K562 (cell line): ENCODE measurements around the gene AKAP13. TPM values are rescaled to one million over a fixed set of nuclear protein-coding genes. Genes with fewer than 3 reads are reported as not detected.

Source experiments
- ATAC-seq: fragments of 200-7000 bp; cut with Tn5 transposase; 3 replicates; pipeline ENCODE4 v1.9.1; 2020; ENCODE audit warnings: moderate library complexity
- BruUV-seq: library from RNA; stranded (reverse); fragments of 400-500 nt; replicated peaks from 2 replicates; lab custom pipeline; 2021; lab: Mats Ljungman, UMichigan
- CTCF ChIA-PET: fragments of 300-600 bp; formaldehyde crosslinking; extraction: SDS; loops from one replicate; lab custom pipeline; 2021; ENCODE audit warnings: low intra/inter-chr PET ratio; lab: Yijun Ruan, JAX
- POLR2A ChIA-PET: fragments of 300-600, 350-650 bp; sonication (Branson Sonifier 250); formaldehyde crosslinking; extraction: SDS; loops from one replicate; lab custom pipeline; 2021; ENCODE audit warnings: antibody characterized with exemption, inconsistent platforms; lab: Yijun Ruan, JAX
- DNase-seq, 4 experiments: peaks; one replicate each; pipeline versions ENCODE4 v3.0.0 to v3.0.0-alpha.2; 2011 to 2018; ENCODE audit warnings: low spot score in 3 of 4, mixed read lengths in 3 of 4; ENCODE audit errors: extremely low read depth in 1 of 4
- FAIRE-seq: peaks from 2 replicates; lab custom pipeline; 2011; peaks lifted over from hg19 to GRCh38; lab: Jason Lieb, UNC
- H2AFZ ChIP-seq: 2 replicates; pipeline ENCODE4 v1.6.0; 2011; ENCODE audit warnings: low read depth, low read length, control low read depth, inconsistent platforms
- H3K27ac ChIP-seq: fragments of 200-600 bp; 3 replicates; pipeline ENCODE4 v1.8.0; 2011; ENCODE audit warnings: low read depth, mild to moderate bottlenecking, control low read depth, inconsistent platforms, low read length, moderate library complexity, mixed read lengths; ENCODE audit errors: extremely low read depth
- H3K27me3 ChIP-seq, 2 experiments: fragments of 300-600 bp in 1 of 2; 2 replicates in 1 of 2; 3 replicates in 1 of 2; pipeline versions ENCODE4 v1.6.0 to v1.8.0; 2011; ENCODE audit warnings: inconsistent platforms in 2 of 2, low read length in 2 of 2, mild to moderate bottlenecking in 1 of 2, mixed read lengths in 1 of 2, moderate library complexity in 1 of 2; ENCODE audit not compliant: control insufficient read depth in 2 of 2, insufficient read depth in 2 of 2
- H3K36me3 ChIP-seq: fragments of 300-600 bp; 3 replicates; pipeline ENCODE4 v1.8.0; 2011; ENCODE audit warnings: mild to moderate bottlenecking, low read length, inconsistent platforms; ENCODE audit not compliant: control insufficient read depth, insufficient read depth
- H3K4me1 ChIP-seq, 2 experiments: fragments of 200-600 bp in 1 of 2; replicated peaks in 1 of 2; 2 replicates in 1 of 2; 3 replicates in 1 of 2; pipeline versions ENCODE4 v1.5.1 to v1.8.0; 2011; ENCODE audit warnings: inconsistent platforms in 2 of 2, low read length in 2 of 2, mild to moderate bottlenecking in 1 of 2, mixed read lengths in 1 of 2, moderate library complexity in 1 of 2; ENCODE audit not compliant: control insufficient read depth in 2 of 2, insufficient read depth in 2 of 2
- H3K4me2 ChIP-seq: 2 replicates; pipeline ENCODE4 v1.6.1; 2011; ENCODE audit warnings: low read length, control low read depth, inconsistent platforms, mixed read lengths; ENCODE audit not compliant: insufficient read depth
- H3K4me3 ChIP-seq: fragments of 200-600 bp; sonication (generic), shearing (Covaris generic); 2 replicates; pipeline ENCODE4 v1.5.1; 2016; ENCODE audit warnings: control low read depth, inconsistent platforms
- H3K79me2 ChIP-seq: fragments of 200-600 bp; 3 replicates; pipeline ENCODE4 v1.8.0; 2011; ENCODE audit warnings: low read length, inconsistent platforms; ENCODE audit not compliant: control insufficient read depth, insufficient read depth
- H3K9ac ChIP-seq, 2 experiments: 2 replicates each; pipeline versions ENCODE4 v1.6.0 to v1.6.1; 2011; ENCODE audit warnings: low read depth in 2 of 2, low read length in 2 of 2, control low read depth in 1 of 2, inconsistent platforms in 1 of 2, mild to moderate bottlenecking in 1 of 2, mixed read lengths in 1 of 2; ENCODE audit not compliant: insufficient read depth in 1 of 2
- H3K9me1 ChIP-seq: one replicate; pipeline ENCODE4 v1.6.0; 2011; ENCODE audit warnings: inconsistent platforms, mild to moderate bottlenecking, low read length, moderate library complexity; ENCODE audit not compliant: control insufficient read depth, insufficient read depth
- H3K9me3 ChIP-seq: replicated peaks from 2 replicates; pipeline ENCODE4 v1.5.1; 2011; ENCODE audit warnings: low read depth, low read length, inconsistent platforms; ENCODE audit not compliant: control insufficient read depth, insufficient read depth
- H4K20me1 ChIP-seq: replicated peaks from 2 replicates; pipeline ENCODE4 v1.6.1; 2011; ENCODE audit warnings: low read length, inconsistent platforms, mixed read lengths; ENCODE audit not compliant: control insufficient read depth, insufficient read depth
- ATF7 ChIP-seq: fragments of 450-650 bp; IDR thresholded peaks from 2 replicates; pipeline ENCODE4 v1.7.1; 2014; ENCODE audit warnings: mild to moderate bottlenecking, moderate library complexity
- BCL6 ChIP-seq: fragments of 250-450 bp; sonication (Bioruptor Pico); IDR thresholded peaks from 2 replicates; pipeline ENCODE4 v1.4.0; 2020
- BRF1 ChIP-seq: IDR thresholded peaks from 3 replicates; pipeline ENCODE4 v1.6.1; 2011; ENCODE audit warnings: borderline replicate concordance, mild to moderate bottlenecking; ENCODE audit not compliant: insufficient read length; ENCODE audit errors: extremely low read depth
- GTF2E2 ChIP-seq: fragments of 200-800 bp; sonication (Bioruptor generic); IDR thresholded peaks from 2 replicates; pipeline ENCODE4 v1.6.1; 2016; ENCODE audit warnings: missing genetic modification characterization, missing compliant biosample characterization
- KAT8 ChIP-seq: fragments of 450-650 bp; IDR thresholded peaks from 2 replicates; pipeline ENCODE4 v1.6.1; 2016; ENCODE audit warnings: low read depth, mild to moderate bottlenecking
- MXI1 ChIP-seq: IDR thresholded peaks from 2 replicates; pipeline ENCODE4 v1.6.1; 2011; ENCODE audit warnings: low read depth, mild to moderate bottlenecking, improper control_type of control experiment, low read length
- NFIX ChIP-seq: fragments of 250-450 bp; sonication (Bioruptor Pico); IDR thresholded peaks from 2 replicates; pipeline ENCODE4 v1.4.0; 2020; ENCODE audit warnings: low read depth, mild to moderate bottlenecking, moderate library complexity
- PTRF ChIP-seq: fragments of 450-650 bp; IDR thresholded peaks from 2 replicates; pipeline ENCODE4 v1.6.1; 2016; ENCODE audit warnings: mild to moderate bottlenecking, missing genetic modification characterization, missing compliant biosample characterization
- RBM39 ChIP-seq: fragments of 200-400 bp; formaldehyde crosslinking; optimal IDR thresholded peaks from 2 replicates; pipeline ENCODE3; 2018; ENCODE audit warnings: low read depth, low read length
- SIX5 ChIP-seq, 2 experiments: IDR thresholded peaks; 2 replicates each; pipeline ENCODE4 v1.6.1; 2011; ENCODE audit warnings: low read length in 2 of 2, borderline replicate concordance in 1 of 2, low read depth in 1 of 2, mild to moderate bottlenecking in 1 of 2, moderate library complexity in 1 of 2; ENCODE audit not compliant: insufficient read depth in 1 of 2
- SMARCA5 ChIP-seq: fragments of 450-650 bp; IDR thresholded peaks from 2 replicates; pipeline ENCODE4 v1.6.1; 2016
- ZKSCAN1 ChIP-seq: fragments of 150-350 bp; IDR thresholded peaks from 2 replicates; pipeline ENCODE4 v1.6.1; 2016; ENCODE audit warnings: low read depth, low read length
- ZNF518B ChIP-seq: fragments of 250-450 bp; sonication (Bioruptor Pico); IDR thresholded peaks from 2 replicates; pipeline ENCODE4 v1.5.0; 2021; ENCODE audit warnings: mild to moderate bottlenecking, moderate library complexity
- ZNF592 ChIP-seq: fragments of 450-650 bp; IDR thresholded peaks from 2 replicates; pipeline ENCODE4 v1.6.1; 2017; ENCODE audit warnings: antibody characterized with exemption, mild to moderate bottlenecking
- WGBS: fragments of 100-300 bp; shearing (Covaris generic); methylation state at CpG from one replicate; pipeline ENCODE4 v1.1.6; 2016; ENCODE audit warnings: low coverage, mixed read lengths; ENCODE audit not compliant: insufficient coverage; ENCODE audit errors: missing lambda C conversion rate; 5-methylcytosine and 5-hydroxymethylcytosine counted together
- in situ Hi-C: fragments of 300-500 bp; cut with MboI; formaldehyde crosslinking; loops from 4 replicates; pipeline ENCODE4 v1.15.0; 2018; ENCODE audit warnings: inconsistent platforms, mixed read lengths
- intact Hi-C: fragments of 100-400 bp; cut with micrococcal nuclease; formaldehyde crosslinking; loops from 2 replicates; pipeline ENCODE4 v1.14.2; 2022
- polyA plus RNA-seq, 8 experiments: library from polyadenylated mRNA; depleted of rRNA in 4 of 8; stranded (reverse) in 5 of 8; unstranded in 3 of 8; fragments of >200 nt; fragmentation: Nextera tagmentation in 2 of 8; fragmentation: Illumina TruSeq in 1 of 8; extraction: Ambion mirVana in 2 of 8; extraction: Trizol in 1 of 8; gene quantifications; 2 replicates each; pipeline versions ENCODE4 v1.2.1 to v1.2.3, GENCODE V29; 2011 to 2014; ENCODE audit warnings: inconsistent platforms in 1 of 8, missing spikeins in 1 of 8
- total RNA-seq, 7 experiments: library from RNA; depleted of rRNA in 6 of 7; stranded (reverse); fragments of >200 nt in 6 of 7; fragmentation: Illumina TruSeq in 2 of 7; extraction: Trizol in 2 of 7; gene quantifications; 2 replicates each; pipeline versions ENCODE4 v1.2.1 to v1.2.3, GENCODE V29; 2011 to 2021; ENCODE audit warnings: low replicate concordance in 1 of 7
- TF ChIP-seq, protein P1 (sequence below): sonication (generic); formaldehyde crosslinking; IDR thresholded peaks from 2 replicates; pipeline ENCODE4 v1.8.0; 2023; ENCODE audit warnings: mild to moderate bottlenecking, missing genetic modification reagents

Gene AKAP13
- total and polyA plus RNA-seq, 9 of the 15 experiments (the other 6 are each of a cell fraction or from before 2014, with no cell fraction given) = 0.03 to 1.7 (median 0.42) TPM

GRCh38 chr15:85490856-85491255 is 110.5 kb downstream of the AKAP13 start:
- no peaks in the 10 kb centered on the region for H3K79me2 ChIP-seq
- no peak for DNase-seq
- no peaks in the 10 kb centered on the region for H3K4me1 ChIP-seq
- WGBS = 0% methylated on average over 1 of the region's 1 CpG
- no peak overlapping the region for H3K4me3 ChIP-seq
- BruUV-seq = no TSS peak
- no peak overlapping the region for H3K9ac ChIP-seq
- no peaks in the 10 kb centered on the region for H3K36me3 ChIP-seq
- in situ Hi-C loops (no loop called here), intact Hi-C loops (no loop called here)
- no peaks in the 10 kb centered on the region for H3K9me1 ChIP-seq
- H3K27ac ChIP-seq = no peak overlapping the region
- H3K9me3 ChIP-seq = no peaks in the 10 kb centered on the region
- H4K20me1 ChIP-seq = no peaks in the 10 kb centered on the region
- FAIRE-seq = no peak
- H3K4me2 ChIP-seq = no peak overlapping the region
- no peak for ATAC-seq
- H3K27me3 ChIP-seq = no peaks in the 10 kb centered on the region
- ChIA-PET CTCF (no interaction called here), POLR2A (interaction anchor here (1.6 kb wide), 1 partner anchor 9 kb away, joined by 3 read pairs; no protein-coding TSS in a partner anchor)
- no peak overlapping the region for H2AFZ ChIP-seq
- TF ChIP-seq KAT8 = no peak
- TF ChIP-seq BCL6 (CRISPR knock-in tag) = no peak
- TF ChIP-seq SMARCA5 = no peak
- no peak for TF ChIP-seq ZNF592
- TF ChIP-seq NFIX (CRISPR knock-in tag) = no peak
- TF ChIP-seq, protein P1, sequence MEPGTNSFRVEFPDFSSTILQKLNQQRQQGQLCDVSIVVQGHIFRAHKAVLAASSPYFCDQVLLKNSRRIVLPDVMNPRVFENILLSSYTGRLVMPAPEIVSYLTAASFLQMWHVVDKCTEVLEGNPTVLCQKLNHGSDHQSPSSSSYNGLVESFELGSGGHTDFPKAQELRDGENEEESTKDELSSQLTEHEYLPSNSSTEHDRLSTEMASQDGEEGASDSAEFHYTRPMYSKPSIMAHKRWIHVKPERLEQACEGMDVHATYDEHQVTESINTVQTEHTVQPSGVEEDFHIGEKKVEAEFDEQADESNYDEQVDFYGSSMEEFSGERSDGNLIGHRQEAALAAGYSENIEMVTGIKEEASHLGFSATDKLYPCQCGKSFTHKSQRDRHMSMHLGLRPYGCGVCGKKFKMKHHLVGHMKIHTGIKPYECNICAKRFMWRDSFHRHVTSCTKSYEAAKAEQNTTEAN (CRISPR knock-in tag) = no peak
- TF ChIP-seq ZKSCAN1 = no peak
- no peak for TF ChIP-seq SIX5 (IDR thresholded peaks at IDR 0.05; ENCODE audit: borderline replicate concordance in 1 of 2, insufficient read depth in 1 of 2, low read depth in 1 of 2, low read length in 2 of 2)
- TF ChIP-seq PTRF (tag) = no peak
- TF ChIP-seq MXI1 = no peak
- TF ChIP-seq ATF7 = no peak
- TF ChIP-seq GTF2E2 = no peak
- TF ChIP-seq ZNF518B = no peak
- TF ChIP-seq BRF1 = no peak
- TF ChIP-seq RBM39 = no peak
